GM21528 (cell line): Measurements from ENCODE around the gene RBM11.

Source experiments
- ATAC-seq: cut with Tn5 transposase; IDR thresholded peaks from one replicate; pipeline ENCODE4 v1.9.1; 2021; ENCODE audit warnings: mild to moderate bottlenecking, moderate library complexity; ENCODE audit not compliant: unreplicated experiment, low FRiP score

RBM11 gene

DNA sequence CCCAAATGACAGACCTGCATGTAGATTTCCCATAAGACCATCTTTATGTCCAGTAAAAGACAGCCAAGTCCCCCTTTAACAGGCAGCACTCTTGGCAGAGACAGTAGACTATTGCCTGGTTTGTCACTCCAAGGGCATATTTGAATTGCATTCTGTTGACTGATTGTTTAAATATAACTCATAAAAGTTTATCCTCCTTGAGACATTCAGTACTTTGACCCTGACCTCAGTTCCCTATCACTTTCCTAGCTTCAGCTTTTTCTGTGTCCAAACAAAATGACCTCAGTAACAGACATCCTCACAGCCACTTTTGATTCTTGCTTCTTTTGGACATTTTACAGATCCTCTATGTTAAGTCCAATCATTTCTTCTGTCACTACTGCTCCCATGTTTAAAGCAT, 51.1 kb downstream of the RBM11 start:
- ATAC-seq: no peak

DNA sequence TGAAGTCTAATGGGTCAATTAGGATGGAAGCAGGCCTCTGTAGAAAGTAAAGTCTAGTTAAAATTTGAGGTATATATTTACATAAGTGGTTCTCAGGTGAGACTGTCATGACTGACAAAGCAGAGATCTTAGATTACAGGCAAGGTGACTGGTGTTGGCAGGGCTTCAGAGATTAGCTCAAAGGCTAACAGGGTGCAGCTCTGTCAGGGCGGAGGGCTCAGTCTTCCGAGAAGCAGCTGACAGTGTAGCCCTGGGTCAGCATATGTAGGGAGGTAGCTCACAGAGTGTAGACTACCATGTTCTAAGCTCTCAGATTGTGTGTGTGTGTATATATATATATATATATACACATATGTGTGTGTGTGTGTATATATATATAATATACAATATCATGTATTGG, 54.7 kb downstream of the RBM11 start:
- no peak for ATAC-seq

DNA sequence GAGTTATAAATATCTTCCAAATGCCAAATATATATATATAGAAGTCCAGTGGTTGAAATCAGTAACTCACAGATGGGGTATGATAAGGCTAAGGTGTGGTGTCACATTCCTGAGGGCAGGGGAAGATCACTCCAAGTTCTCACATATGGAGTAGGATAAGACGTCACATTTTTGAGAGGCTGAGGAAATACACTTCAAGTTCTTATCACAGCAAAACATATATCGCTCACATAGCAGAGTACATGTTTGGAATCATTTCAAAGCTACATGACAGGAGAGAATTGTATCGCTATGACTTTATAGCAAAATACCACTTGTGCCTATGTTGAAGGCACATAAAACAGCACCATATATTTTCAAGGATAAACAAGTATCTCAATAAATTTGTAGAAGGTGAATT, 55.1 kb downstream of the RBM11 start:
- ATAC-seq: no peak

DNA sequence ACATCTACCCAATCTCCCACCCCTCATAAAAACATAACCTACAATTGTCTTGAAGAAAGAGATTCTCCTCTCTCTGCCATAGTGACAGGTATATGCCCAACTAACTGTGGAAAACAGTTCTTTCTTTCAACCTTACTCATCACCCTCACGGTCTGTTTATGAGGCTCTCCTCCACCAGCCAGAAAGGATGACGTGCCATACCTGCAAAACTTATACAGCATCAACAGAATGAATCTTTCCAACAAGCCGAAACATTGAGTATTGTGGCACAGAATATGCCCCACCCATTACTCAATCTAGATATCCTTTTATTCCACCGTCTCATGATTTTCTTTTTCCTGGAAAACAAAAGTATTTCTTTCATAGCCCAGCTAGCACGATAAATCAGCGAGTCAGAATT, 55.7 kb downstream of the RBM11 start:
- no peak for ATAC-seq

DNA sequence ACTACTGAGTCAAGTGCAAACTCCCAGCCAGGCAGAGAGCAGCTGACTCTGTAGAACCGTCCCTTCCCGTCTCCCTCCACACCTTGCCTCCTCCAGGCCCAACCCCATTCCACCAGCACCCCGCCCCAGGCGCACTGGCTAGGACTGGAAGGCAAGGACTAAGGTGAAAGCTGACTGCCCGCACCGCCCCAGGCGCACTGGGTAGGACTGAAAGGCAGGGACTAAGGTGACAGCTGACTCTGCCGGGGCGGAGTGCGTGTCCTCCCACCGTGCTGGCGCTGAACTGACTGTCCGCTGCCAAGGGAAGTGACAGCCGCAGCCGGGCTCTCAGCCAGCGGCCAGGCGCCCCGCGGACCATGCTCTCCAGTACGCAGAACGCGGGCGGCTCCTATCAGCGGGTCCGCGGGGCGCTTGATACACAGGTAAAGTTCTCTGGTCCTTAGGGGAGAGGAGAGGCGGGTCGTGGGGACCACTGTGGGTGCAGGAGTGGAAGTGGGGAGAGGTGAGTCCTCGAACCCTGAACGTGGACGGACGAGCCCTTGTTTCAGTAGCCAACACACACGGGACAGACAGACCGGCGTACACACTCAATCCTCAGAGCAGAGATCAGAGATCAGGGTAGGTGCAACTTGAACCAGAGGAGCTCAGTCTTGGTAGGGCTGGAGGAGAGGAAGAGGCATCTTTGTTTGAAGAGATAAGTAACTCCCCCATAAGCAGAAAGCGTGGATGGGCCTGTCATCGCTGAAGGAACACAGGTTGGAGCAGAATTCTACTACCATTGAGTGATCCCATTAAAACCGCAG, 58.0 kb downstream of the RBM11 start:
- no peak for ATAC-seq

DNA sequence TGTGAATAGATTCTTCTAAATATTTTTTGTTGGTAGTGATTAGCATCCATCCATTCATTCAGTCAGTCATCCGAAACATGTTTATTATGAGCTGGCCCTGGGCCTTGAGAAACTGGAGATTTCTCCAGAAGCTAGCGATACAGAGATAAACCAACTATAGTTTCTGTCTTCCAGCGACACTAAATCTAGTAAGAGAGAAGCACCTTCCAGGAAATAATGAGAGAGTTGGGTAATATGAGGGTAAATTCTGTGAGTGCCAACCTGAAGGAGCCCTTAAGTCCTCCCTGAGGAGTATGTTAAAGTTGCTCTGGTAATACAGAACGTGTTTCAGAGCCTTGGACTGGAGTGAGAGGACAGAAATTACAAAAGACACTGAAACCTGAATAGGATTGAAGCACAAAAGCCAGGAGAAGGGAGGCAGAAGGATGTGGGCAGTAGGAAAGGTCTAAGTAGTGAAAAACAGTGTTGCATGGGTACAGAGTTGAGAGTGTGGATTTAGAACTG, 59.8 kb downstream of the RBM11 start:
- ATAC-seq: no peak
